Ovary (tissue), 3 donors: ENCODE results near the gene NSUN6.

Experiments used
- CTCF ChIP-seq, 3 donors: fragments of 450-650 bp in 2 of 3; fragments of 200-600 bp in 1 of 3; IDR thresholded peaks; one replicate each; pipeline versions ENCODE4 v1.5.1 to v1.8.0; 2016 to 2022; ENCODE audit warnings: antibody characterized with exemption in 3 of 3, mild to moderate bottlenecking in 1 of 3
- POLR2A ChIP-seq: fragments of 450-650 bp; IDR thresholded peaks from one replicate; pipeline ENCODE4 v1.6.1; 2017; ENCODE audit warnings: antibody characterized with exemption, mild to moderate bottlenecking, moderate library complexity
- donor health status: DM: no; HTN: no; CAD: no.

- TF ChIP-seq CTCF (IDR thresholded peaks at IDR 0.05) (no peak), POLR2A (no peak)
Measured at GRCh38 chr10:18497806-18498369, 153.5 kb downstream of the NSUN6 start.
